GM18499 (cell line): Measurements from ENCODE around the gene F11.
"Not testable (repeated sequence)": the region's sequence is repeated elsewhere in the genome, so short reads cannot be mapped to it uniquely, and the experiment has no call there.

Source experiments
- ATAC-seq: cut with Tn5 transposase; IDR thresholded peaks from one replicate; pipeline ENCODE4 v1.9.1; 2021; ENCODE audit warnings: moderate number of reproducible peaks; ENCODE audit not compliant: insufficient read depth, unreplicated experiment

Gene F11

GRCh38 chr4:186297013-186297645, 31.1 kb downstream of the F11 start:
- ATAC-seq = no peak

- no peak for ATAC-seq
Observed at GRCh38 chr4:186298031-186298647, 32.1 kb downstream of the F11 start.

GRCh38 chr4:186299291-186299690, 33.3 kb downstream of the F11 start:
- no peak for ATAC-seq

GRCh38 chr4:186300659-186301390, 34.8 kb downstream of the F11 start:
- no peak for ATAC-seq

- ATAC-seq = no peak
Observed at GRCh38 chr4:186304216-186304615, 38.2 kb downstream of the F11 start.

DNA sequence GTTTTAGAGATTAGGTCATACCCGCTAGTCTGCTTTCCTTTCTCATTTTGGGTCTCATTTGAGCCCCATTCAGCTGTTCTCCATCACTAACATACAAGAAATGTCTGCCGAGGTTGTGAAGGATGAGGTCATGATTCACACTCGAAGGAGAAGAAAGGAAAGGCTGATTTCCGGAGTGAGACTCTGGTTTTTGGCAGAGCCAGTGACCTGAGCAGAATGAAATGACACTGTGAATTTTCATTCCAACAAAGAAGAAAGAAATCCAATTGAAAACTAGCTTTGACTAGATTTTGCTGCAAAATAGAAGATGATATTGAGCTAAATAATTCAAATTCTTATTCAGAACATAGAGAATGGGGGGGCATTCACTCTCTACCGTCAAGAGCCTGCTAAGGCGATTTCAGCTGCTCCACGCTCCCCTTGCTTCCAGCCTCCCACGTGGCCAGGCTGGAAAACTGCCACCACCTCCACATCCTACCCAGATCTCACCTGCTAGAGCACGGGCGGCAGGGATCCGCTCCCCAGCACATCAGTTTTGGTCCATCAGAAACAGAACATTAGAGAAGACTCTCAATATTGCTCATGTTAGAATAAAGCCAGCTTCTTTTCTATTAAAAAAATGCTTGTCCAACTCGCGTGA, 39.0 kb downstream of the F11 start:
- ATAC-seq = no peak

DNA sequence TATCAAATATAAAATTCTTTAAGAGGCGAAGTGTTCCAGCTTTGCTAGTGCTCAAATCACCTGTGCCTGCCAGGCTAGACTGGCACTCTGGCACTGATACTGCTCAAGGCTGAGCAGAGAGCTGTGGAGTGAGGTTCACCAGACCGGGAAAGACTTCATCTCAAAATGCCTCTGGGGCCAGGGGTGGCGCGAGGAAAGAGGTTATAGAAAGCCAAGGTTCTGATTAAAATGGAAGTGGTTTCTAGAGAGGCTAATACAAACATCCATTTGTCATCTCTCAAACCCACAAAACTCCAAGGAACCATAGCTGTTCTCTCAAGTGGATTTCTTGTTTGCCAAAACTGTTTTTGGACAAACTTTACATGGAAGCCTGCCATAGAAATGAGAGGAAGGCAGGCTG, 41.5 kb downstream of the F11 start:
- ATAC-seq = no peak

GRCh38 chr4:186307916-186308315, 41.9 kb downstream of the F11 start:
- no peak for ATAC-seq

GRCh38 chr4:186318481-186318880, 52.5 kb downstream of the F11 start:
- no peak for ATAC-seq

DNA sequence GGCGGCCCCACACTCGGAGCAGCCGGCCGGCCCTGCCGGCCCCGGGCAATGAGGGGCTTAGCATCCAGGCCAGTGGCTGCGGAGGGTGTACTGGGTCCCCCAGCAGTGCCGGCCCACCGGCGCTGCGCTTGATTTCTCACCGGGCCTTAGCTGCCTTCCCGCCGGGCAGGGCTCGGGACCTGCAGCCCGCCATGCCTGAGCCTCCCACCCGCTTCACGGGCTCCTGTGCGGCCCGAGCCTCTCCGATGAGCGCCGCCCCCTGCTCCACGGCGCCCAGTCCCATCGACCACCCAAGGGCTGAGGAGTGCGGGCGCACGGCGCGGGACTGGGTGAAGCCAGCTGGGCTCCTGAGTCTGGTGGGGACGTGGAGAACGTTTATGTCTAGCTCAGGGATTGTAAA, 58.7 kb downstream of the F11 start:
- ATAC-seq = not testable (repeated sequence)

DNA sequence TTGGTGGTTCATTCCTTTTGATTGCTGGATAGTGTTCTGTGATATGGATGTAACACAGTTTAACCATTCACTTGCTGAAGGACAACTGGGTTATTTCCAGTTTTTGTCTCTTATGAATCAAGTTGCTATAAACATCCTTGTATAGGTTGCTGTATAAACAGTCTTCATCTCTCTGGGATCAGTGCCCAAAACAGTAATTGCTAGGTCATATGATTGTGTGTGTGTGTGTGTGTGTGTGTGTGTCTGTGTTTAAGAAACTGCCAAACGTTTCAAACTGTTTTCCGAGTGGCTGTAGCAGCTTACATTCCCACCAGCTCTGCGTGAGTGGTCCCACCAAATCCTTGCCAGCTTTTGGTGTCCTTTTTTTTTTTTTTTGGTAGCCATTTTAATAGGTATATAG, 60.4 kb downstream of the F11 start:
- no peak for ATAC-seq

- ATAC-seq = no peak
Observed at GRCh38 chr4:186329372-186329771, 63.4 kb downstream of the F11 start.

DNA sequence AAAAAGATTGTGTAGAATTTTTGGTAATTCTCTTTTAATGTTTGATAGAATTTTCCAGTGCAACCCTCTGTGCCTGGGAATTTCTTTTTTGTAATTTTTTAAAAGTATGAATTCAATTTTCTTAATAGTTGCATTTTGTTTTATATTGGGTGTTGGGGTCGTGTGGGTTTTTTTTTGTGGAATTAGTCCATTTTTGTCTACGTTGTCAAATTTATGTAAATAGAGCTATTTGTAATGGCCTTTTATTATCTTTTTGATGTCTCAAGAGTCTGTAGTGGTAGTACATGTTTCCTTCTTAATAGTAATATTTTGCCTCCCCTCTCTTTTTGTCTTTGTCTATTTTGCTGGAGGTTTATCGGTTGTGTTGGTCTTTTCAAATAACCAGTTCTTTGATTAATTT, 64.4 kb downstream of the F11 start:
- ATAC-seq = no peak

- ATAC-seq = no peak
Observed at GRCh38 chr4:186335793-186336192, 69.8 kb downstream of the F11 start.
